Tibial nerve (tissue), 4 donors: ENCODE data around the gene STK38.

Experiments
- EP300 ChIP-seq, 2 donors: sonication (generic); formaldehyde crosslinking; IDR thresholded peaks; one replicate each; pipeline ENCODE4 v1.6.1; 2017; ENCODE audit warnings: antibody characterized with exemption in 2 of 2, mild to moderate bottlenecking in 1 of 2
- POLR2A ChIP-seq, 2 donors: fragments of 450-650 bp; IDR thresholded peaks; one replicate each; pipeline ENCODE4 v1.6.1; 2017; ENCODE audit warnings: antibody characterized with exemption in 2 of 2, mild to moderate bottlenecking in 2 of 2, moderate library complexity in 2 of 2
- TF ChIP-seq, protein P1 (sequence below), 5 experiments: fragments of 200-600 bp in 3 of 5; fragments of 450-650 bp in 2 of 5; sonication (generic) in 3 of 5; IDR thresholded peaks; one replicate each; pipeline ENCODE4 v1.5.1; 2016 to 2019; ENCODE audit warnings: antibody characterized with exemption in 5 of 5, mild to moderate bottlenecking in 3 of 5, moderate library complexity in 2 of 5

DNA sequence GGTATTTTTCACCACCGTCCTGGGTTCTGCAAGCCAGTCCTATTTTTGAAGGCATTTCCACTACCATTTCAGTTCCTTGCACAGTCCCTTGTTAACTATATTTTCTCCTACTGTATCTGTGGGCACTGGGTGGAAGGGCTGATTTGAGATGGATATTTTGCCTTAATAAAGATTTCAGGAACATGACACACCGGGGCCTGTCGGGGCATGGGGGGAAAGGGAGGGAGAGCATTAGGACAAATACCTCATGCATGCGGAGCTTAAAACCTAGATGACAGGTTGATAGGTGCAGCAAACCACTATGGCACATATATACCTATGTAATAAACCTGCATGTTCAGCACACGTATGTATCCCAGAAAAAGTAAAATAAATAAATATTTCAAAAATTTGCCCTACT is 22.4 kb downstream of the STK38 start:
- TF ChIP-seq, protein P1, sequence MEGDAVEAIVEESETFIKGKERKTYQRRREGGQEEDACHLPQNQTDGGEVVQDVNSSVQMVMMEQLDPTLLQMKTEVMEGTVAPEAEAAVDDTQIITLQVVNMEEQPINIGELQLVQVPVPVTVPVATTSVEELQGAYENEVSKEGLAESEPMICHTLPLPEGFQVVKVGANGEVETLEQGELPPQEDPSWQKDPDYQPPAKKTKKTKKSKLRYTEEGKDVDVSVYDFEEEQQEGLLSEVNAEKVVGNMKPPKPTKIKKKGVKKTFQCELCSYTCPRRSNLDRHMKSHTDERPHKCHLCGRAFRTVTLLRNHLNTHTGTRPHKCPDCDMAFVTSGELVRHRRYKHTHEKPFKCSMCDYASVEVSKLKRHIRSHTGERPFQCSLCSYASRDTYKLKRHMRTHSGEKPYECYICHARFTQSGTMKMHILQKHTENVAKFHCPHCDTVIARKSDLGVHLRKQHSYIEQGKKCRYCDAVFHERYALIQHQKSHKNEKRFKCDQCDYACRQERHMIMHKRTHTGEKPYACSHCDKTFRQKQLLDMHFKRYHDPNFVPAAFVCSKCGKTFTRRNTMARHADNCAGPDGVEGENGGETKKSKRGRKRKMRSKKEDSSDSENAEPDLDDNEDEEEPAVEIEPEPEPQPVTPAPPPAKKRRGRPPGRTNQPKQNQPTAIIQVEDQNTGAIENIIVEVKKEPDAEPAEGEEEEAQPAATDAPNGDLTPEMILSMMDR (IDR thresholded peaks at IDR 0.05), result no peak
- TF ChIP-seq POLR2A (IDR thresholded peaks at IDR 0.05) (no peak), EP300 (IDR thresholded peaks at IDR 0.05) (no peak)
